ENCODE measurements around the gene TBC1D1. TPM values are rescaled to one million over a fixed set of nuclear protein-coding genes. Genes with fewer than 3 reads are reported as not detected.

The TBC1D1 gene
- polyA plus RNA-seq, 1 donor (not counting 4 experiments of a cell fraction or from before 2014, with no cell fraction given) = 32.5 TPM

GRCh38 chr4:38086151-38086848 is 195.4 kb downstream of the TBC1D1 start:
- Histone ChIP-seq H3K9ac (ENCODE audit: control insufficient read depth, extremely low read depth, insufficient read depth, low read length) (no peak overlapping the region), H3K4me3 (ENCODE audit: control insufficient read depth in 2 of 3, extremely low read depth in 1 of 3, insufficient read depth in 2 of 3, low read depth in 1 of 3, low read length in 3 of 3) (no peak overlapping the region), H3K4me2 (ENCODE audit: control insufficient read depth, extremely low read depth, insufficient read depth, low read depth, low read length) (no peak overlapping the region), H3K27me3 (ENCODE audit: control insufficient read depth, extremely low read depth, insufficient read depth, low read length) (no peaks in the 10 kb centered on the region), H3K9me3 (ENCODE audit: control insufficient read depth, low read depth, low read length) (no peaks in the 10 kb centered on the region), H3K27ac (ENCODE audit: control insufficient read depth, insufficient read depth, low read length) (no peak overlapping the region), H4K20me1 (ENCODE audit: control insufficient read depth, extremely low read depth, insufficient read depth, low read length) (no peaks in the 10 kb centered on the region), H3K4me1 (ENCODE audit: control insufficient read depth, extremely low read depth, insufficient read depth, low read length) (peaks cover under 1% of the 10 kb centered on the region), H3K36me3 (ENCODE audit: control insufficient read depth in 2 of 2, extremely low read depth in 1 of 2, insufficient read depth in 2 of 2, low read length in 2 of 2) (peaks cover 0 to 2% of the 10 kb centered on the region in 2 experiments), H3K79me2 (ENCODE audit: control insufficient read depth, insufficient read depth, low read length) (no peaks in the 10 kb centered on the region), H2AFZ (ENCODE audit: control insufficient read depth, low read length) (no peak overlapping the region), H3K9me1 (ENCODE audit: control insufficient read depth, extremely low read depth, insufficient read depth, low read length) (no peaks in the 10 kb centered on the region)
- DNase-seq (ENCODE audit: low read depth, low spot score) = no peak
- TF ChIP-seq, protein P1, sequence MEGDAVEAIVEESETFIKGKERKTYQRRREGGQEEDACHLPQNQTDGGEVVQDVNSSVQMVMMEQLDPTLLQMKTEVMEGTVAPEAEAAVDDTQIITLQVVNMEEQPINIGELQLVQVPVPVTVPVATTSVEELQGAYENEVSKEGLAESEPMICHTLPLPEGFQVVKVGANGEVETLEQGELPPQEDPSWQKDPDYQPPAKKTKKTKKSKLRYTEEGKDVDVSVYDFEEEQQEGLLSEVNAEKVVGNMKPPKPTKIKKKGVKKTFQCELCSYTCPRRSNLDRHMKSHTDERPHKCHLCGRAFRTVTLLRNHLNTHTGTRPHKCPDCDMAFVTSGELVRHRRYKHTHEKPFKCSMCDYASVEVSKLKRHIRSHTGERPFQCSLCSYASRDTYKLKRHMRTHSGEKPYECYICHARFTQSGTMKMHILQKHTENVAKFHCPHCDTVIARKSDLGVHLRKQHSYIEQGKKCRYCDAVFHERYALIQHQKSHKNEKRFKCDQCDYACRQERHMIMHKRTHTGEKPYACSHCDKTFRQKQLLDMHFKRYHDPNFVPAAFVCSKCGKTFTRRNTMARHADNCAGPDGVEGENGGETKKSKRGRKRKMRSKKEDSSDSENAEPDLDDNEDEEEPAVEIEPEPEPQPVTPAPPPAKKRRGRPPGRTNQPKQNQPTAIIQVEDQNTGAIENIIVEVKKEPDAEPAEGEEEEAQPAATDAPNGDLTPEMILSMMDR (optimal IDR thresholded peaks at IDR 0.05 in 1 of 3, IDR thresholded peaks at IDR 0.05 in 1 of 3, conservative IDR thresholded peaks at IDR 0.05 in 1 of 3; ENCODE audit: extremely low read depth in 1 of 3, insufficient read depth in 2 of 3, low read length in 3 of 3) = no peak
- dilution Hi-C loops (cut with MboI; ENCODE audit: extremely low pct_ligation_motif_present, low sequenced_read_pairs) = no loop called here
- FAIRE-seq = no peak

DNA sequence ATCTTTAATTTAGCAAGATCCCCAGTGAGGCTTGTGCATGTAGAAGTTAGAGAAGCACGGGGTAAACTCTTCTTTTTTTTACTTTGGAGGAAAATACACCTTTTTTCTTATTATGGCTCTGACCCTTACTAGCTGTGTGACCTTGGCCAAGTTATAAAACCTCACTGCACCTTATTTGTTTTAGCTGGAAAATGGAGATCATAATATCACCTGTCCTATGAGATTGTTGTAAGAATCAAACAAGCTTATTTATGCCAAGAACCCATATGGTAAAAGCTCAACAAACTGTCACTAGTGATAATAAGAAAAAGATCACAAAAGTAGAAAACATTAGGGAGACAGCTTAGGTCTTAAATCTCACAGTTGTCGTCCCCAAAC is 196.0 kb downstream of the TBC1D1 start:
- H3K9me3 ChIP-seq (ENCODE audit: control insufficient read depth, low read depth, low read length) = no peaks in the 10 kb centered on the region
- DNase-seq (ENCODE audit: low read depth, low spot score) (no peak), FAIRE-seq (no peak)
- H4K20me1 ChIP-seq (ENCODE audit: control insufficient read depth, extremely low read depth, insufficient read depth, low read length) = no peaks in the 10 kb centered on the region
- no peak overlapping the region for H3K4me3 ChIP-seq (ENCODE audit: control insufficient read depth in 2 of 3, extremely low read depth in 1 of 3, insufficient read depth in 2 of 3, low read depth in 1 of 3, low read length in 3 of 3)
- dilution Hi-C loops (cut with MboI; ENCODE audit: extremely low pct_ligation_motif_present, low sequenced_read_pairs) = no loop called here
- H3K9me1 ChIP-seq (ENCODE audit: control insufficient read depth, extremely low read depth, insufficient read depth, low read length) = no peaks in the 10 kb centered on the region
- H3K9ac ChIP-seq (ENCODE audit: control insufficient read depth, extremely low read depth, insufficient read depth, low read length) = no peak overlapping the region
- no peak overlapping the region for H2AFZ ChIP-seq (ENCODE audit: control insufficient read depth, low read length)
- H3K27ac ChIP-seq (ENCODE audit: control insufficient read depth, insufficient read depth, low read length) = no peak overlapping the region
- H3K36me3 ChIP-seq (ENCODE audit: control insufficient read depth in 2 of 2, extremely low read depth in 1 of 2, insufficient read depth in 2 of 2, low read length in 2 of 2) = peaks cover 0 to 2% of the 10 kb centered on the region in 2 experiments
- H3K4me1 ChIP-seq (ENCODE audit: control insufficient read depth, extremely low read depth, insufficient read depth, low read length) = peaks cover 6% of the 10 kb centered on the region
- TF ChIP-seq, protein P1 (optimal IDR thresholded peaks at IDR 0.05 in 1 of 3, IDR thresholded peaks at IDR 0.05 in 1 of 3, conservative IDR thresholded peaks at IDR 0.05 in 1 of 3; ENCODE audit: extremely low read depth in 1 of 3, insufficient read depth in 2 of 3, low read length in 3 of 3) = no peak
- no peak for TF ChIP-seq EZH2 (IDR thresholded peaks at IDR 0.05; ENCODE audit: low read length)
- H3K27me3 ChIP-seq (ENCODE audit: control insufficient read depth, extremely low read depth, insufficient read depth, low read length) = no peaks in the 10 kb centered on the region
- no peaks in the 10 kb centered on the region for H3K79me2 ChIP-seq (ENCODE audit: control insufficient read depth, insufficient read depth, low read length)
- H3K4me2 ChIP-seq (ENCODE audit: control insufficient read depth, extremely low read depth, insufficient read depth, low read depth, low read length) = no peak overlapping the region

Data from keratinocyte (primary cell).